OCI-LY7 (cell line): ENCODE results near the gene RTP2. TPM values are rescaled to one million over a fixed set of nuclear protein-coding genes. Genes with fewer than 3 reads are reported as not detected.

ENCODE experiments used
- BruUV-seq: library from RNA; stranded (reverse); fragments of 400-500 nt; replicated peaks from 2 replicates; lab custom pipeline; 2021; lab: Mats Ljungman, UMichigan
- CTCF ChIA-PET: fragments of 300-600 bp; sonication (Branson Sonifier 250); formaldehyde crosslinking; loops from one replicate; lab custom pipeline; 2022; ENCODE audit warnings: antibody characterized with exemption; ENCODE audit not compliant: unreplicated experiment; lab: Charles Lee
- POLR2A ChIA-PET: fragments of 300-600 bp; sonication (Branson Sonifier 250); formaldehyde crosslinking; loops from one replicate; lab custom pipeline; 2022; ENCODE audit warnings: antibody characterized with exemption; lab: Charles Lee
- DNase-seq: peaks from one replicate; pipeline ENCODE4 v3.0.0-alpha.2; 2015; ENCODE audit warnings: low spot score
- H2AFZ ChIP-seq: fragments of 200-600 bp; sonication (generic), shearing (Covaris generic); 2 replicates; pipeline ENCODE4 v1.6.1; 2014; ENCODE audit warnings: mild to moderate bottlenecking, antibody characterized with exemption, low read length, moderate library complexity
- H3K27ac ChIP-seq: fragments of 200-600 bp; sonication (generic); 2 replicates; pipeline ENCODE4 v1.5.1; 2014; ENCODE audit warnings: mixed run types, low read depth, mild to moderate bottlenecking, moderate library complexity, low read length, inconsistent platforms; ENCODE audit not compliant: poor library complexity, severe bottlenecking
- H3K36me3 ChIP-seq: fragments of 200-600 bp; sonication (generic); 2 replicates; pipeline ENCODE4 v1.6.1; 2014; ENCODE audit warnings: mild to moderate bottlenecking, antibody characterized with exemption, low read length, moderate library complexity, mixed read lengths; ENCODE audit not compliant: insufficient read depth
- H3K4me1 ChIP-seq: fragments of 200-600 bp; sonication (generic); 2 replicates; pipeline ENCODE4 v1.5.1; 2014; ENCODE audit warnings: mild to moderate bottlenecking, low read length; ENCODE audit not compliant: insufficient read depth, poor library complexity, severe bottlenecking
- H3K4me2 ChIP-seq: fragments of 200-600 bp; sonication (generic); 2 replicates; pipeline ENCODE4 v1.6.1; 2014; ENCODE audit warnings: mild to moderate bottlenecking, low read length
- H3K4me3 ChIP-seq: fragments of 200-600 bp; sonication (generic); 2 replicates; pipeline ENCODE4 v1.5.1; 2014; ENCODE audit warnings: mild to moderate bottlenecking, low read depth, low read length; ENCODE audit not compliant: poor library complexity, severe bottlenecking
- H3K79me2 ChIP-seq: fragments of 200-600 bp; sonication (generic); 2 replicates; pipeline ENCODE4 v1.6.1; 2016; ENCODE audit warnings: low read depth, mild to moderate bottlenecking, low read length, moderate library complexity, mixed read lengths; ENCODE audit not compliant: insufficient read depth
- H3K9me2 ChIP-seq: fragments of 200-600 bp; sonication (generic); 2 replicates; pipeline ENCODE4 v1.6.1; 2016; ENCODE audit warnings: mild to moderate bottlenecking, low read length, mixed read lengths; ENCODE audit not compliant: insufficient read depth
- H3K9me3 ChIP-seq: fragments of 200-600 bp; sonication (generic); 2 replicates; pipeline ENCODE4 v1.6.1; 2014; ENCODE audit warnings: mild to moderate bottlenecking, mixed run types, low read length, mixed read lengths
- H4K20me1 ChIP-seq: fragments of 200-600 bp; sonication (generic); 2 replicates; pipeline ENCODE4 v1.6.1; 2014; ENCODE audit warnings: mild to moderate bottlenecking, antibody characterized with exemption, low read length, moderate library complexity, mixed read lengths; ENCODE audit not compliant: insufficient read depth
- CTCF ChIP-seq: fragments of 200-600 bp; sonication (generic); conservative IDR thresholded peaks from 2 replicates; pipeline ENCODE4 v1.5.1; 2014; ENCODE audit warnings: mild to moderate bottlenecking, antibody characterized with exemption, low read length, moderate library complexity, mixed read lengths
- EZH2phosphoT487 ChIP-seq: fragments of 200-600 bp; sonication (generic); IDR thresholded peaks from 2 replicates; pipeline ENCODE4 v1.6.1; 2018; ENCODE audit warnings: low read depth, borderline replicate concordance, mild to moderate bottlenecking, mixed run types, antibody characterized with exemption, low read length, moderate library complexity, mixed read lengths
- intact Hi-C: fragments of 100-400 bp; cut with micrococcal nuclease; formaldehyde crosslinking; loops from one replicate; pipeline ENCODE4 v1.10.0; 2022; ENCODE audit not compliant: unreplicated experiment
- total RNA-seq, 2 experiments: library from RNA; depleted of rRNA in 1 of 2; stranded (reverse); fragments of >200 nt in 1 of 2; shearing (Covaris generic) in 1 of 2; gene quantifications; 2 replicates each; pipeline ENCODE4 v1.2.3, GENCODE V29; 2014 to 2022

Gene RTP2
- total RNA-seq, 2 experiments from 2014 or later = not detected

- Histone ChIP-seq H3K79me2 (no peaks in the 10 kb centered on the region), H2AFZ (no peak overlapping the region), H3K4me1 (peaks cover 13% of the 10 kb centered on the region), H3K9me2 (no peaks in the 10 kb centered on the region), H3K36me3 (peaks cover 39% of the 10 kb centered on the region), H4K20me1 (0 out of 2 replicates have a peak, but pooled peaks cover 4% of the 10 kb centered on the region), H3K27ac (no peak overlapping the region), H3K4me2 (no peak overlapping the region), H3K4me3 (no peak overlapping the region), H3K9me3 (no peaks in the 10 kb centered on the region)
- DNase-seq = no peak
- TF ChIP-seq EZH2phosphoT487 = no peak
- TF ChIP-seq CTCF = no peak
- ChIA-PET CTCF (no interaction called here), POLR2A (interaction anchor here (0.6 to 4.1 kb wide), 7 partner anchors 10 to 1194 kb away, joined by 3 to 17 read pairs (median 4); no protein-coding TSS in a partner anchor)
- BruUV-seq = no TSS peak
- intact Hi-C loops = no loop called here
Measured at GRCh38 chr3:187718802-187719201, 16.4 kb upstream of the RTP2 start.

DNA sequence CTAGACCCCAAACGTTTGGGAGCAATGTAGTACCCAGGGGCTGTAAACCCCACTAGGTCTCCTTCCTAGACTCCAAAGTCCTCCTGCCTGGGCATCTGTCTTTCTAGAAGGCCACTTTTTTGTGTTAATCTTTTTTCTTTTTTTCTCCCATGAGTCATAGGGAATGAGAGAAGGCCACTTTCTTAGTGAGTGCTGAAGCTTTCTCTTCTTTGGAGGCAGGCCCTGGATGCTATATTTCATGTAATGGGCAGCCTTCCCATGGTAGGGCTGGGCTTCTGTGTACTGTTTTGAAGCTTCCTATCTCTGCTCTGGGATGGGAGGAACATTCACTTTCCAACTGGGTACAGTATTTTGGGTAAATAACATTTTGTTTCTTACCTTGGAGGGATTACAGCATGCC, 15.2 kb upstream of the RTP2 start:
- POLR2A ChIA-PET = interaction anchor here (1.1 to 4.1 kb wide), 2 partner anchors 14 to 17 kb away, joined by 4 to 17 read pairs; no protein-coding TSS in a partner anchor
- no peak for TF ChIP-seq CTCF
- no peak for TF ChIP-seq EZH2phosphoT487
- CTCF ChIA-PET = no interaction called here

GRCh38 chr3:187714404-187714979, 12.1 kb upstream of the RTP2 start:
- CTCF ChIA-PET = interaction anchor here (1.0 kb wide), 1 partner anchor 645 kb away, joined by 4 read pairs; no protein-coding TSS in a partner anchor
- no TSS peak for BruUV-seq
- H4K20me1 ChIP-seq = no peaks in the 10 kb centered on the region

More for the DNA sequence above, 15.2 kb upstream of the RTP2 start:
- H2AFZ ChIP-seq = no peak overlapping the region
- peaks cover 13% of the 10 kb centered on the region for H3K4me1 ChIP-seq
- no TSS peak for BruUV-seq
- H3K36me3 ChIP-seq = peaks cover 27% of the 10 kb centered on the region
- no peaks in the 10 kb centered on the region for H4K20me1 ChIP-seq
- no peaks in the 10 kb centered on the region for H3K9me2 ChIP-seq
- H3K9me3 ChIP-seq = no peaks in the 10 kb centered on the region
- H3K79me2 ChIP-seq = no peaks in the 10 kb centered on the region
- H3K4me2 ChIP-seq = no peak overlapping the region
- intact Hi-C loops = no loop called here
- no peak overlapping the region for H3K4me3 ChIP-seq
- H3K27ac ChIP-seq = no peak overlapping the region
- no peak for DNase-seq

More at GRCh38 chr3:187714404-187714979, 12.1 kb upstream of the RTP2 start:
- Histone ChIP-seq H3K9me3 (no peaks in the 10 kb centered on the region), H3K4me2 (peak overlapping the region; percentile 25), H3K4me3 (no peak overlapping the region), H3K27ac (no peak overlapping the region), H3K4me1 (peaks cover 13% of the 10 kb centered on the region), H3K36me3 (no peaks in the 10 kb centered on the region), H2AFZ (peak overlapping the region; percentile 29; the same call in 1 of the 2 replicates), H3K9me2 (no peaks in the 10 kb centered on the region), H3K79me2 (no peaks in the 10 kb centered on the region)
- intact Hi-C loops = loop anchor here (1.0 to 5.0 kb wide), 4 partner anchors 35 to 1243 kb away; no protein-coding TSS in a partner anchor
- POLR2A ChIA-PET = interaction anchor here (0.6 kb wide), 2 partner anchors 419 to 643 kb away, joined by 3 read pairs; no protein-coding TSS in a partner anchor
- peak; percentile 82 for DNase-seq
- TF ChIP-seq EZH2phosphoT487 = no peak
- peak; percentile 98 for TF ChIP-seq CTCF
